GM21390 (cell line): ENCODE measurements around the gene ZNF511.
A peak's percentile ranks its signal among the peaks of the same experiment; 100 is the strongest.
"Not testable (repeated sequence)": the region's sequence is repeated elsewhere in the genome, so short reads cannot be mapped to it uniquely, and the experiment has no call there.

ENCODE experiments used
- ATAC-seq: cut with Tn5 transposase; IDR thresholded peaks from one replicate; pipeline ENCODE4 v1.9.1; 2021; ENCODE audit not compliant: unreplicated experiment

The ZNF511 gene

GRCh38 chr10:133308421-133309099 is at the start of gene ZNF511, which contains the start of gene TUBGCP2:
ZNF511 (plus strand) TSS chr10:133308914; CDS start chr10:133308944, 30 bp downstream.
TUBGCP2 (minus strand) TSS chr10:133308872; CDS start chr10:133302941, 5,931 bp downstream.
- ATAC-seq = peak; percentile 84

DNA sequence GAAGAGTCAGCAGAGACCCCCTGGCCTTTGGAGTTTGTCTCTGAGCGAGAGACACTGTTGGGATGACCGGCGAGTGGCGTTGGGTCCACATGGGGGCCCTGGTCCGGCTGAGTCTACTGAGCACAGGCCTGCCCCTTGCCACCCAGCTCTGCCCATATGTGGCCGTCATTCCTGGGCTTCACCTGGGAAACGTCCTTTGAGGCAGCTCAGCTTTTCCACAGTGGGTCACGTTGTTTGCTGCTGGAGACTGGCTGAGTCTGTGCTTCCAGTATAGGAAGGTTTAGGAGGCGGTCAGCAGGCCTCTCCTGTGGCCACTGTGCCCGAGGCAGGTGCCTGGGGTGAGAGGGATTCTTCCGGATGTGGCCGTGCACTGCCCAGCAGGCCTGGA is 49.1 kb upstream of the ZNF511 start:
- ATAC-seq = no peak

DNA sequence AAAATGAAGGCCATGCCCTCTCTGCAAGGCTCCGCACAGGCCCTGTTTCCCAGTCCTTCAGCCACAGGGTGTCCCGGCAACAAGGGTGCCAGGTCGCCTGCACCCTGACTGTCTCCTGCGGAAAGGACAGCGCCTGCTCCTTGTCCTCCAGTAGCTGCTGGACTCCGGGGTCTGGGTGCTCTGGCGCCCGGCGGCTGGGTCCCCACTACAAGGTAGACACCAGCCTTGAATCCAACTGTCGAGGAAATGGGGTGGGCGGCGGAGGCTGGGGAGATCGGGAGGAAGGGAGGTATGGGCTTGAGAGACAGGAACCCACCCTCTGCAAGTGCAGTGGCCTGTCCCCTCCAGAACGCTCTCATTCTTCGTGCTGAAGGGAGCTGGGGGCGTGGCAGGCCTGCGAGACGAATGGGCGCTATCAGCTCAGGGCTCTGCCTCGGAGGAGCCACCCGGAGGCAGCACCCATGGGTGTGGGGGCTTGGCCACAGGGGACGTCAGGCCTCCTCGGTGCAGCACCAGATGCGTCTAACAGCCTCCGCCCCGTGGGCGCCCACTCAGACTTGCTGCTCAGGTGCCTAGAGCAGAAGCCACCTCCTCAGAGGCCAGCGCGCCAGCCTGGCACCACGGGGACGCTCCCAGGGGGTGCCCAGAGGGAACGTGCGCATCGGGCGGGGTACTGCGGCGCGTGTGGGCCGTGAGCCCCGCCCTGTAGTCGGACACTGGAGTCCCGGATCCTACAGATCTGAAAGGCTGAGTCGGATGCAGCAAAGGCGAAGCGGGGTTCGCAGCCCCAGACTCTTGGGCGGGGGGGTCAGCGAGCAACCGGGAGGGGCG is 47.6 kb upstream of the ZNF511 start:
- peak; percentile 49 for ATAC-seq

DNA sequence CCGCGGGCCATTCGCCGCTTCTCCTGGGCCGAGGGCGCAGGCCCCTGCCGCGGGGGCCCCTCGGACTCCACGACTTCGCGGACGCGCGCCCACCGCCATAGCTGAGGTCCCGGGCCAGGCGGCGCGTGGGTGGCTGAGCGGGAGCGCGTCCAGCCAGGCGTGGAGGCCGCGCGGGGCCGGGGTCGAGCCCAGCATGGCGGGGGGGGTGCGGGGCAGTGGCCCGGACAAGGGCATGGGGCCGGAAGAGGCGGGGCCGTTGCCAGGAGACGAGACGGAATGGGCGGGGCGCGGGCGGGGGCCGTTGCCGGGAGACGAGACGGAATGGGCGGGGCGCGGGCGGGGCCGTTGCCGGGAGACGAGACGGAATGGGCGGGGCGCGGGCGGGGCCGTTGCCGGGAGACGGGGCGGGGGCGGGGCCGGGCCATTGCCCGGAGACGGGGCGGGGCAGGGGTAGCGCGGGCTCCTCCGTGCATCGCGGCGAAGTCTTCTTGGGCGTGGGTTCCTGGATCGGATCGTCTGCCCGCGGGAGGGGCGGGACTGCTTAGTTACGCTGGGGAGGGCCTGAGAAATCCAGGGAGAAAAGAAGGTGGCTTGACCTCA is 46.9 kb upstream of the ZNF511 start:
- ATAC-seq = peak; percentile 55

DNA sequence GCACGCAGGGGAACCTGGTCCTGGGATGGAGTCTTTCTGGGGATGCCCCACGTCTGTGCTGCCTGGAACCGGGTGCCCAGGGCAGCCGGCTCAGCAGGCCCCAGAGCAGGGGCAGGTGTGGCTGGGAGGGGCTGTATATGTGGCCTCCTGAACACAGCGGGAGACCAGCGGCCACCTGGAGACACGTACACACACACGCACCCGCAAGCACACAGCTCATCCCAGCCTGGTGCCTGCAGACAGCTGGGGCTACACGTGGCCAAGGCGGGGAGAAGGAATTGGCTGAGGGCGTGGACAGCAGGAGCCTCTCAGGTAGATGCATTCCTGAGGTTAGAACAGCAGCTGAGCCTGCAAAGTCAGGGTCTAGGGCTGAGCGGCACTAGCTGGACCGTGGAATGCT is 46.0 kb upstream of the ZNF511 start:
- no peak for ATAC-seq

DNA sequence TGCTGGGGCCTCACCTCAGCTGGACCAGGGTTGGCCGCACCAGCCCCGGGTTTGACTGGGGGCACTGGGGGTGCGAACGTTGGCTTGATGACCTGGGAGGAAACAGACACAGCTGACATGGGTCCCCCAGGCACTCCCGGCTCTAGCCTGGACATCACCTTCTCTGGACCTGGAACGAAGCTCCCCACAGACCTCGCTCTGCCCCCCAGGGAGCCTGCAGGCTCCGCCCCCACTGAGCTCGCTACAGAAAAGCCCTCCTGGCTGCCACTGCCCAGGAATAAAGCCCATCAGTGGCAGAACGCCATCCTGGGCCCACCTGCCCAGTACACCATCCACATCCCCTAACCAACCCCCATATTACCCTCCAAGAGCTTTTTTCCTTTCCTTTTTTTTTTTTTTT is 45.0 kb upstream of the ZNF511 start:
- ATAC-seq = no peak

DNA sequence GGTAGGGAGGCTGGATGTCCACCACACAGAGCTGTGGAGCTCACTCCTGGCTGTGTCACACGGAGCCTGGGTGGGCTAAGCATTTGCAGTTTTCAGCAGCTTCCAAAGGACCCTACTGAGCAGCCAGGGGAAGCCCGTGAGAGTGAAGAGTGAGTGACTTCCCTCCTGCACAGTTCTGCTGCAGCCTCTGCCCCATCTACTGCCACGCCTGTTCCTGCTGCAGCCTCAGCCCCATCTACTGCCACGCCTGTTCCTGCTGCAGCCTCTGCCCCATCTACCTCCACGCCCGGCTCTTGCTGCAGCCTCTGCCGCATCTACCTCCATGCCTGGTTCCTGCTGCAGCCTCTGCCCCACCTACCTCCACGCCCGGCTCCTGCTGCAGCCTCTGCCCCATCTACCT is 44.3 kb upstream of the ZNF511 start:
- ATAC-seq = no peak

DNA sequence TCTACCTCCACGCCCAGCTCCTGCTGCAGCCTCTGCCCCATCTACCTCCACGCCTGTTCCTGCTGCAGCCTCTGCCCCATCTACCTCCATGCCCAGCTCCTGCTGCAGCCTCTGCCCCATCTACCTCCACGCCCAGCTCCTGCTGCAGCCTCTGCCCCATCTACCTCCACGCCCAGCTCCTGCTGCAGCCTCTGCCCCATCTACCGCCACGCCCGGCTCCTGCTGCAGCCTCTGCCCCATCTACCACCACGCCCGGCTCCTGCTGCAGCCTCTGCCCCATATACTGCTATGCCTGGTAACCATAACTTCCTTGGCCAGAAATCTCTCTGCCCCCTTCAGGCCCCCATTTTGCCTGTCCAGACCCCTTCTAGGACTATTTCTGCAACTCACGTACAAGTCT is 43.7 kb upstream of the ZNF511 start:
- ATAC-seq = not testable (repeated sequence)

DNA sequence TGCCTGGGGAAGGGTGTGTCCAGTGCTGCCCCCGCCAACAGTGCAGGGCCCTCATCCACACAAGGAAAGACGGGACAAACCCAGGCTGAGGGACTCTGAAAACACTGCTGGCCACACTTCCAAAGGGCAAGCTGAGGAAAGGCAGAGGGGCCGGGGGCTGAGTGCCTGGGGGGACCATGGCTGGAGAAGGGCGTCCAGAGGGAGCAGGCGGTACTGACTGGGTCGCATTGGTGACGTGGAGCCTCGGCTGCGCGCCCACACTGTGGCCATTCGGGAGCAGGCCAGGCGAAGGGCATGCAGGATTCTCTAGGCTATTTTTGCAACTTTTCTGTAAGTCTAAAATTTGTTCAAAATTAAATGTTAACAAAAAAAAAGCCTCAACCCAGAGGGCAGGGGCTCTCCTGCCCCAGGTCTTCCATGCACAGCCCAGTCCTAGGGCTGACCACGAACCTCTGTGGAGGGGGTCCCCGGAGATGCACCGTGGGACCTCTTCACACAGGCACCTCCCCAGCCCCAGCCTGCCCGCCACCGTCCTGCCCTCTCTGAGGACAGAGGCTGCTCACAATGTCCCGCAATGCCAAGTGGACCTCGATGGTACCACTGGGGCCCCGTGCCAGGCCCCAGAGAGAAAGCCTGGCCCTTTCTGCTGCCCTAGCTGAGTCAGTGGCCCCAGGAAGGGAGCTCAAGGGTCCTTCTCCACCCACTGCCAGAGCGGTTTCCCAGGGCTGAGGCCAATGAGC is 42.5 kb upstream of the ZNF511 start:
- no peak for ATAC-seq

DNA sequence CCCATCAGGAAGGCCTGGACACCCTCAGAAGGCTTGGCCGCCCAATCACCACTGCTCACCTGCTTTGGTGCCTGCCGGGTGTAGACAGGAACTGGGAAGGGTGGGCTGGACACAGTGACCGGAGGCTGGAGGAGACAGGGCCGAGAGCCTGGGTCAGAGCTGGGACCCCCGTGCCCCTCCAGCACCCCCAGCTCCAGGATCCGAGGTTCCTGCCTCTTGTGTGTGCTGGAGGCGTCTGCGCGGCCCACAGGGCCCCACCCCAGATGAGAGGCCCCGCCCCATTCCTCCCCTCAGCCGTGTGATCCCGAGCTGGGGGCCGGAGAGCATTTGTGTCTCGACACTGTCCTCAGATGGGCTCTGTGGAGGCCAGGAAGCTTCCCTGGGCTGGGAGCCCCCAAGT is 41.4 kb upstream of the ZNF511 start:
- ATAC-seq = no peak

DNA sequence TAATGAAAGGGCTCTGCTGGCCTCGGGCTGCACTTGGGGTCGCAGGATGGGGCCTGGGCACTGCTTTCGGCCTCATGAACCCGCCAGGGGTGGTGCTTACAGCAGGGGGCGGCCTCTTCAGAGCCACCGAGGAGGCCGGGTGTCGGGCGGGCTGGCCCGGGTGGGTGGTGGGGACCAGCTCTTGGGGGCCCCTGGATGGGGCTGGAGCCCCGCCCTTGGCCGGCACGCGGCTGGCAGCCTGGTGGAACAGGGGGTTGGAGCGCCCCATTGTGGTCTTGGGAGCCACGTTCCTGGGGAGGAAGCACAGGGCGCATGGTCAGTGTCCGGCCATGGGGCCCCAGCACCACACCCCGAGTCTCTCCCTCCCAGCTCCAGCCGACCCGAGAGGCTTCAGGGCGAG is 40.9 kb upstream of the ZNF511 start:
- ATAC-seq = no peak

DNA sequence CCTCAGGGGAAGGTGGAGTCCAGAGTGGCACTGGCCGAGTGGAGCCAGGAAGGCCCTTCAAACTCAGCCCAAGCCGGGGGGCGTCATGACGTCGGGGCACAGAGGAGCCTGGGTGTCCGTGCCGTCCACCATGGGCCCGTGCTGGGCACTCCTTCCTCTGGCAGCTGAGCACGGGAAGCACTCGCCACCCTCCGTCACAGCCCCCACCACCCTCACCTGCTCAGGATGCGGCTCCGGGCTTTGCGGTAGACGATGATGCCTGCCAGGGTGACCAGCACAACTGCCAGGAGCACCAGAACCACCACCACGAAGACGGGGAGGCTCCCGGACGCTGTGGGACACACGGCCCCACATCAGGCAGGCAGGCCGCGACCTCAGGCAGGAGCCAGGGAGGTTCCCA is 40.2 kb upstream of the ZNF511 start:
- no peak for ATAC-seq

DNA sequence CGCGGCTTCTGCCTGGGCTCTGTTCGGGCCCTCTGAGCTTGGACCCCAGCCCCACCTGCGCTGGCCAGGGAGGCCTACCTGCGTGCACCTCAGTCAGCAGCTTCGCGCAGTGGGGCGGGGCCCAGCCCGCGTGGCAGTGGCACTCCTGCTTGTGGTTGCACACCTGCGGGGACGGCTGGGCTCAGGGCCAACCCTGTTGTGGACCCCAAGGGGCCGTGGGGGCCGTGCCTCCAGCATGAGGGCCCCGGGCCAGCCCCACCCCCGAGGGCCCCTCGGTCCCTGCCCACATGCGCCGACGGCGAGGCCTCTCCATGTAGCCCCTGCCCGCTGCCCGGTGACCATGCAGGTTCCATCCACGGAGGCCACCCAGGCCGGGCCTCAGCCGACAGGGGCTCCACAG is 39.3 kb upstream of the ZNF511 start:
- ATAC-seq = no peak

- no peak for ATAC-seq
These were observed 38.5 kb upstream of the ZNF511 start for GRCh38 chr10:133270204-133270603.

DNA sequence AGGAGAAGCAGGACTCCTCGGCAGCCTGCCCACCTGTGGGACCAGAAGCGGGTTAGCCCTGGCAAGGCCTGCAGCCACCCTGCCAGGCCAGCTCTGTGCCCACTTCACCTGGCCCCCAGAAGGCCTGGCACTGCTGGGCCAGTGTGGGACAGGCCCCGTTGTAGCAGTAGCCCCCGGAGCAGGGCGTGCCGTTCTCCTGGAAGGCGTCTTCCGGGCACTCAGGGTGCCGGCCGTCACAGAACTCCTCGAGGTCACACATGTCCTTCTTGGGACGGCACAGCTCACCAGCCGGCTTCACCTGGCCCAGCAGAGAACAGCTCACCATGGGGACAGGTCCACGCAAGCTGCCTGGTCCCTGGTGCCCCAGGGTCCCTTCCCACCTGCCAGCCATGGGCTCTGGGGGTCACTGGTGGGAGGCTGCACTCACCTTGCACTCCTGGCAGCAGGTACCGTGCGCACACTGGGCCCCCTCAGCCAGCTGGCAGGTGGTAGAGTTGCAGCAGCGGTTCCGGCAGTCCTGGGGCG is 37.9 kb upstream of the ZNF511 start:
- no peak for ATAC-seq

GRCh38 chr10:133271521-133272300 is 37.0 kb upstream of the ZNF511 start:
- no peak for ATAC-seq

DNA sequence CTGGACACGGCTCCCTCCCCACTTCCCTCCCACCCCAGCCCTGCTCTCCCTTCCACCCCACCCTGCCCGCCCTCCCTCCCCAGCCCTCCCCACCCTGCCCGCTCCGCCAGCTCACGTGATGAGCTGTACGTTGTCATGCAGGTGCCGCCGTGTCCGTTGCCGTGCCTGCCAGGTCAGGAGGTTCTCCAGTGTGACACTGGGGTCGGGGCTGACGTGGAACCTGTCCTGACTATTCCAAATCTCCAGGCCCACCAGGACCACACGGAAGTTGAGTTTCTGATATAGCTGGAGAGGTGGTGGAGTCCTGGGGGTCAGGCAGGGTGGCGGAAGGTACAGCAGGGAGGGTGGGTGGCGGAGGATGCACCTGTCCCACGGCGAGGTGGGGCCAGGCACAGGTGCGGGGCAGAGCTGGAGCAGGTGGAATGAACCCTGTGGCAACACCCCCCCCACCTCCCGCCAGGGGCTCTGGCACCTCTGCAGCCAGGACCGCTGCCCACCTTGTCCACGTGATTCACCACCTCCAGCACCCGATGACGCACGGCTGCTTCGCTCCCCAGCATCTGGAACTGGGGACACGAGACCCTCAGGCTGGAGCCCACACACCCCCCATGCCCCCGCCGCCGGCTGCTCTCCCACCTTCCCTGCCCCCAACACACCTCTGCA is 36.3 kb upstream of the ZNF511 start:
- no peak for ATAC-seq

- ATAC-seq = no peak
These were observed 35.7 kb upstream of the ZNF511 start for GRCh38 chr10:133272964-133273420.

DNA sequence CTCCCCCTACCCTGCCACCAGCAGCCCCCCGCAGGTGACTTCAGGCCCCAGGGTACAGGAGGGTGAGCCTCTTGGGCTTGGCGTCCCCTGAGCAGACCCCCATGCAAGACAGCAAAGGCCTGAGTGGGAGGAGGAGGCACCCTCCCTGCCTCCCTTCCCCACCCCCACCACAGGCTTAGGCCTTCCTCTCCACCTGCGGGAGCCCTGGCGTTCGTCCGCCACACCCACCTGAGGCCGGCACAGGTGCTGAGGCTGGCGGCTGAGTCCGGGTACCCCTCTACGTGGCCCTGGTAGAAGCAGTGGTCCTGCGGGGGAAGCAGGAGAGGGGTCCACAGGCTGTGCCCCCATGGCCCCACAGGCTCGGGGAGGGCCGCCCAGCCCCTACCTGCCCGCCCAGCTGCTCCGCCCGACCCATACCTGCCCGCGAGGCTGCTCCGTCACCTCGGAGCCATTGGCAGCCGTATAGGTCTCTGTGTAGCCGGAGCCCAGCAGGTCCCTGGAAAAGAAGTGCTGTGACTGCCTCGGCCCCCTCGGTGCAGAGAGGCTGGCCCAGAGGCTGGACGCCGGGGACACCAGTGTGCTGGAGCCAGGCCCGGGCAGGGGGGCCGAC is 35.1 kb upstream of the ZNF511 start:
- no peak for ATAC-seq
